Measurements from ENCODE around the gene KLHL35.

The KLHL35 gene

DNA sequence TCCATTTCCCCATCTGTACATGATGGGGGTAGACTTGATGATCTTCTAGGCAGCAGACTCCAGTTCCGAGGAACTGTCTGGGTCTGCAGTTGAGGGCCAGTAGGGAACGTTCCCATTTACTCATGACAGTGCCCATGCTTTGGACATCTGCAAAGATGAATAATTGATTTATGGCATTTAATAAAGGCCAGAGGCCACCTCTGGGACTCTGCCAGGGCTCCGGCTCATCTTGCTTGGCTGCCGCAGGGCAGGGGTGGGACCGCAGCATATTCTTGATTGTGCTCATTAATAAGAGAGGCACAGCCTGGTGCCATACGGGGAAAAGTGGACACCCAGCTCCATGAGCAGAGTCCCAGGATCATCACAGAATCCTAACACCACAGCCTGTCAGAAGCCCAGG, 28.1 kb upstream of the KLHL35 start:
- peak; percentile 17 for DNase-seq (ENCODE audit: low read depth)
- no peak overlapping the region for H3K4me3 ChIP-seq (ENCODE audit: control insufficient read depth, low read depth, low read length)
- TF ChIP-seq, protein P1, sequence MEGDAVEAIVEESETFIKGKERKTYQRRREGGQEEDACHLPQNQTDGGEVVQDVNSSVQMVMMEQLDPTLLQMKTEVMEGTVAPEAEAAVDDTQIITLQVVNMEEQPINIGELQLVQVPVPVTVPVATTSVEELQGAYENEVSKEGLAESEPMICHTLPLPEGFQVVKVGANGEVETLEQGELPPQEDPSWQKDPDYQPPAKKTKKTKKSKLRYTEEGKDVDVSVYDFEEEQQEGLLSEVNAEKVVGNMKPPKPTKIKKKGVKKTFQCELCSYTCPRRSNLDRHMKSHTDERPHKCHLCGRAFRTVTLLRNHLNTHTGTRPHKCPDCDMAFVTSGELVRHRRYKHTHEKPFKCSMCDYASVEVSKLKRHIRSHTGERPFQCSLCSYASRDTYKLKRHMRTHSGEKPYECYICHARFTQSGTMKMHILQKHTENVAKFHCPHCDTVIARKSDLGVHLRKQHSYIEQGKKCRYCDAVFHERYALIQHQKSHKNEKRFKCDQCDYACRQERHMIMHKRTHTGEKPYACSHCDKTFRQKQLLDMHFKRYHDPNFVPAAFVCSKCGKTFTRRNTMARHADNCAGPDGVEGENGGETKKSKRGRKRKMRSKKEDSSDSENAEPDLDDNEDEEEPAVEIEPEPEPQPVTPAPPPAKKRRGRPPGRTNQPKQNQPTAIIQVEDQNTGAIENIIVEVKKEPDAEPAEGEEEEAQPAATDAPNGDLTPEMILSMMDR (conservative IDR thresholded peaks at IDR 0.05; ENCODE audit: control insufficient read depth, insufficient read depth, low read depth, low read length): no peak

DNA sequence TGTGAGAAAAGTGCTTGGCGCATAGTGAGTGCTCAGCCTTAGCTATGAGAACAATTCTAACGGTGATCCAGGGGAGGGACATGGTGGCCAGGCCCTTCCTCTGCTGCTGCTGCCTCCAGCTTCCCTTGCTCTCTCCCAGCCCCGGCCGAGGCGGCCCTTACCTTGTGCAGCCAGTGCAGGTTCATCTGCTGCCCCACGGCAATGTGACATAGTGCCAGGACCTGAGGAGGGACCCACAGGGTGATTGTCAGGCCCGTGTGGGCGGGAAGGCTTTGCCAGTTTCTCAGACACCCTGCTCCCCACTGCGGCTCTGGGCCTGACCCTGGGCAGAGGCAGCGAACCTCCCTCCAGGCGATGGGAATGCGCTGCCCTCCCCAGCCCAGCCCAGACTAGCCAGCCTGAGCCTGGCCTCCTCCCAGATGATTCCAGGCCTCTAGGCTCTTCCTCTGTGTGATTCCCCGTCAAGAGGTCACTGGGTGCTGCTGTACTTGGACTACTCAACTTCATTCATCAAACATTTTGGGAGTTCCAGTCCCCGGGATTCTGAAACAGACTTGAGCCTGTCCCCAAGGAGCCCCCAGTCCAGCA, 23.7 kb upstream of the KLHL35 start:
- no peak for DNase-seq (ENCODE audit: low read depth)
- TF ChIP-seq, protein P1 (conservative IDR thresholded peaks at IDR 0.05; ENCODE audit: control insufficient read depth, insufficient read depth, low read depth, low read length): no peak

DNA sequence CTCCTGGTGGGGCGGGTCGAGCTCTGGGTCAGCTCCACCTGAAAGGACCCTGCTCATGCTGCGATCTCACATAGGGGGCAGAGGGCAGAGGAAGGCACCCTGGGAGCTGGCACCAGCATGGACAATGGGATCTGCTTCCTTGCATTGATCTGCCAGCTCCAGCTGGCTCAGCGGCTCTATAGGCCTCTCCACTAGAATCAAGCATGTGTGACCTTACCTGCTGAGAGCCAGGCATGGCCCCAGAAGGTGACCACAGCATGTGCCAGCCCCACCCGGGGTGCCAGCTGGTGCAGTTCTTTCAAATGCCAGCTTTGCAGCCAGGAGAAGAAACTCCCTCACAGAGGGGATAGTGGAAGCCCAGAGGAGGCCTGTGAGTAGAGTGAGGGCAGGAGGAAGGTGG, 22.0 kb upstream of the KLHL35 start:
- no peak for DNase-seq (ENCODE audit: low read depth)
- H3K4me3 ChIP-seq (ENCODE audit: control insufficient read depth, low read depth, low read length): no peak overlapping the region
- TF ChIP-seq, protein P1 (conservative IDR thresholded peaks at IDR 0.05; ENCODE audit: control insufficient read depth, insufficient read depth, low read depth, low read length): no peak

More for the DNA sequence above, 23.7 kb upstream of the KLHL35 start:
- H3K4me3 ChIP-seq (ENCODE audit: control insufficient read depth, low read depth, low read length): no peak overlapping the region

DNA sequence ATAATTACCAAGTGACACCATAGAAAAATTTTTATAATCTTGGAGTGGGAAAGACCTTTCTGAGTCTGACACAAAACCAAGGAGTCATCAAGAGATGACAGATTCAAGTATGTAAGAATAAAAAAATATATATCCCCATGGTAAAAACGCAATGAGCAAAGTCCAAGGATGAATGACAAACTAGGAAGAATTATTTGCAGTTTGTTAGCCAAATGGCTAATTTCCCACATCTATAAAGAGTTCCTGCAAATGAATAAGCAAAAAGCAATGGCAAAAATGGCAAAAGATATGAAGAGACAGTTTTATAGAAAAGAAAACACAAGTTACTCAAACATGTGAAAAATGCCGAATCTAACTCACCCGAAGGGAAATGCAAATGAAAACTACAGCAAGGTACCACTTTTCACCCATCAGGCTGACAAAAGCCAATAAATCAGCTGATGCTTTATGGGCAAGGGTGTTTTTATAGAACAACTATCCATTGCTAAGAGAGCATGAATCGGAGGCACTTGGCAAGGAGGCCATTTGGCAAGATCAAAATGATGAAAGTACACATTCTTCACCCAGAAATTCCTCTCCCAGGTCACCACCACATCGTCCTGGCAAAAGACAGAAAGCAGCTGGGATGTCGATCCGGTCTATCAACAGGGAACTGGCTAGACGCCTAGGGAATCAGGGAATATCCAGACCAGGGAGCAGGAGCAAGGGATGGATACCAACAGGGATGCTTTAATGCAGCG, 21.1 kb upstream of the KLHL35 start:
- H3K4me3 ChIP-seq (ENCODE audit: control insufficient read depth, low read depth, low read length): no peak overlapping the region
- DNase-seq (ENCODE audit: low read depth): peak; percentile 87
- TF ChIP-seq, protein P1 (conservative IDR thresholded peaks at IDR 0.05; ENCODE audit: control insufficient read depth, insufficient read depth, low read depth, low read length): no peak

DNA sequence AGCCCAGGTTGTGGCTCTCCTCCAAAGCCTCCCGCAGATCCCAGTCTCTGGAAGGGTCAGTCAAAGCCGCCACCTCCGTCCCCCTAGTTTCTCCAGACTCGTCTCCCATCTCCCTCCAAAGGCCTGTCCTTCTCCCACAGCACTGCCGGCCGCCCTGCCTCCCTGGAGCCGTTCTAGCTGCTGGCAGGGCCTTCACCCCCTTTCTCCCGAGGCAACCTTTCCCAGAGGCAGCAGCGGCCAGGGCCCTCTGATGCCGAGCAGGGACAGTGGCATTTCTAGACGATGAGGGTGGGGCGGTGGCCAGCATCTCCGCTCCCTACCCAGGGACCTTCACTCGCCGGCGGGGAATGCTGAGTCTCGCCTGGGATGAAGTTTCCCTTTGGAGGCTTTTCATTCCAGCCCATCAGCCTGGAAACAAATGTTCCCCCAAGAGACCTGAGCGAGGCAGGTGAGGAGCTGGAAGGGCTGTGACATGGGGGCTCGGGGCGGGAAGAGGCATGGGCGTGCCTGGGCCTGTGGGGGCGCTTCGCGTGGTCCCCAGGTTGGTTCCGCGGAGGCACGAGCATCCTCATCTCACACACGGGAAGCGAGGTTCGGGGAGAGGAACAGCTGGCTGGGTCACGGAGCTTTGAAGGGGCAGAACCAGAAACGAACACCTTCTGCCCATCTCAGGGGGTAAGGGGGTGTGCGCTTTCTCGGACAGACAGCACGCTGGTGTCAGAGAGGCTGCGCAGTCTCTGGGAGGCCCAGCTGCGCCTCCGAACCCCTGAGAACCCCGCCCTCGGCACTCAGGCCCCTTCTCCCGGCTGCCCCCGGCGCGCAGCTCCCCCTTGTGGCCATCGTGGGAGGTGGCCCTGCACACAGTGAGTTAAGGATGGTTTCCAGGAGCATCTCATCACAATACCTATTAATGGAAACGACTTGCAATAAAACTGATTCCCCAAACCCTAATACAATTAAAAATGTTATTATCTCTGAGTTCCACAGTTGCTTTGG, 18.1 kb upstream of the KLHL35 start:
- TF ChIP-seq, protein P1 (conservative IDR thresholded peaks at IDR 0.05; ENCODE audit: control insufficient read depth, insufficient read depth, low read depth, low read length): peak; percentile 57
- H3K4me3 ChIP-seq (ENCODE audit: control insufficient read depth, low read depth, low read length): no peak overlapping the region
- no peak for DNase-seq (ENCODE audit: low read depth)

DNA sequence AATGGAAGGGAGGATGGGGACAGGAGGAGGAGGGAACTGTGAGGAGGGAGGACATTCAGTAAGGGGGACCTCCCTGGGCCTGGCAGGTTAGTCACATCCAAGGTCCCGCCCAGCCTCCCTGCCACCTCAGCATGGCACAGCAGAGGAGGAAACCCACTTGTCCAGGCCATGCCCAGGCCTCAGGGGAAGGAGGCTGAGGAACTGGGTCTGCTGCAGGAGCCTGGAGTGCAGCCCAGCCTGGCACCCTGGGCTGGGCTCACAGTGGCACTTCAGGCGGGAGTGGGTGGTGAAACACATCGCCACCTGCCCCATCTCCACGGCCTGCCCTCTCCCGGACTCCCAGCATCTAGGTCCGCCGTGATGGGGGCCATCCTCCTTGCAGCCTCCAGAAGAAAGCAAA, 17.2 kb upstream of the KLHL35 start:
- no peak for DNase-seq (ENCODE audit: low read depth)
- H3K4me3 ChIP-seq (ENCODE audit: control insufficient read depth, low read depth, low read length): no peak overlapping the region
- TF ChIP-seq, protein P1 (conservative IDR thresholded peaks at IDR 0.05; ENCODE audit: control insufficient read depth, insufficient read depth, low read depth, low read length): no peak

Data from fibroblast of mammary gland (primary cell).